Left cardiac atrium (tissue), 4 donors: ENCODE measurements around the gene PDCD6IP. TPM values are rescaled to one million over a fixed set of nuclear protein-coding genes. Genes with fewer than 3 reads are reported as not detected.
A peak's percentile ranks its signal among the peaks of the same experiment; 100 is the strongest.

Experiments
- ATAC-seq, 2 donors: fragments of 200-7000 bp; cut with Tn5 transposase; one replicate each; pipeline ENCODE4 v1.9.1; 2020; ENCODE audit warnings: mild to moderate bottlenecking in 2 of 2, moderate library complexity in 2 of 2
- DNase-seq: peaks from one replicate; pipeline ENCODE4 v3.0.0-alpha.2; 2020
- intact Hi-C, 2 donors: fragments of 100-400 bp; cut with DNase I; formaldehyde crosslinking; loops; one replicate each; pipeline versions ENCODE4 v1.14.1 to v1.15.1; 2022 to 2023
- total RNA-seq, 2 donors: library from RNA; stranded (reverse); fragmentation: NEBNext Ultra II Directional; extraction: Animal tissue kit (Norgen Biotek cat#: 25700); gene quantifications; one replicate each; pipeline ENCODE4 v1.2.1, GENCODE V29; 2021
- donor health status: DM: no; HTN: yes; CAD: no.
- donor health status: DM: no; HTN: yes; CAD: no; lungs with severe emphysema.
- donor health status: DM: yes; HTN: yes; CAD: no.
- donor health status: Dilated cardiomyopathy.

PDCD6IP gene
- total RNA-seq, 2 donors from 2014 or later: 138 to 147 TPM

DNA sequence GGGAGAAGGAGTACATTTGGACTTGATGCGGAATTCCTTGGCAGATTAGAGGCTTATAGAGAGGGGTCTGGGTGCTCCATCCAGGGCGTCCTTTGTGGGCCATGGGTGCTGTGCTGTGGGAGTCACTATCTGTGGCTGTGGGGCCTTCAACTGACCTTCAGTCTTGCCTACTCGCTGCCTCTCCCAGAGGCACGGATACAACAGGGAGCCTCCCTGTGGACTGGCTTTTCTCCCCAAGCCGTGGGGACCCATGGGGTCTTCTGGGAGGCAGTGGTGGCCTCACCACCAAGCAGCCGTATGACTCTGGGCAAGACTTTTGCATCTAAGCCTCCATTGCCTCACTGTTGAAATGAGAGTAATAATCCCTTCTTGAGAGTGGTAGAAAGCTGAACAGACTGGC, 83.9 kb downstream of the PDCD6IP start:
- ATAC-seq: no peak
- DNase-seq: no peak
- intact Hi-C loops: loop anchor here (2.0 to 10.0 kb wide), 2 partner anchors 803 kb away; no protein-coding TSS in a partner anchor

DNA sequence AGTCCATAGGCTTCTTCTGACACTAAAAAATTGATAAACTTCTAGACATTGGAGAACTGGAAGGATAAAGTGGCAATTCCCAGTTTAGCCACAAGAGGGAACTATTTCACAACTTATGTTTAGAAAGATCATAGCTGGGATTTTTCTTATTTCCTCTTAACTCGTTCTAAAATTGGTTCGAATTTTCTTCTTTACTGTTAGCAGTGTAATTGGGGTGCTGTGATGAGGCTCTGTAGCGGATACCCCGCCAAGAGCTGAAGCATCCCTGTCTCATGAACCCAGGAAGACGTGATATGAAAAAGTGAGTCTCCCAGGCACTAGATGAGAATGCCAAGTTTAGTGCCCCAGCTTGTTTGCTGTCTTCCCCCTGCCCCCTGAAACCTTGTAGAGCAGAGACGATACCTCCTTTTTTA, 85.1 kb downstream of the PDCD6IP start:
- intact Hi-C loops: loop anchor here (2.0 to 10.0 kb wide), 2 partner anchors 801 kb away; no protein-coding TSS in a partner anchor
- DNase-seq (no peak), ATAC-seq (peak; percentile 19 to 54)

DNA sequence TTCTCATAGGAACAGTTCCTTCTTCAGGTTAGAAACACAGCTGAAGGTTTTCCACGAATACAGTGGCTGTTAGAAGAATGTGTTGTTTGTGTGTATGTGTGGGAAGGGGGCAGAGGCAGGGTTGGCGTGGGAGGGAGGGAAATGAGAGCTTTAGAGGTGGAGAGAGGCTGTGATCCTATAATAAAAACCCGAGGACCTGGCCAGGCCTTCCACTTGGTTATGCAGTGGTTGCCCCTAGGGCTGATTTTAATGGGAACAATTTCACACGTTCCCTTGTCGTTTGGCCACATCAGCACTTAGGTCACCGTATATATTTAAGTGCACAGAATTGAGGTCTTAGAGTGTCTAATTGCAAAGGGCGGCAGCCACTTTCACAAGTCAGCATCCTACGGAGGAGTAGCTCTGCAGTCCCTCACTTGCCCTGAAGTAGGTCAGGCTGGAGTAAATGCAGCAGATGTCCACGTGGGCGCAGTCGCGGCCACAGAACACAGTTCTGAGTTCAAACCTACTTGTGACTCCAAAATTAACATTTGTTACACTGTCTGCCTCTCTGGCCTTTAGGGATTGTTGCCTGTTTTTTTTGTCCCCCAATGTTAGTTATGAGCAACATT, 85.6 kb downstream of the PDCD6IP start:
- peak; percentile 36 for DNase-seq
- peak; percentile 68 to 76 for ATAC-seq
- intact Hi-C loops: loop anchor here (2.0 to 10.0 kb wide), 2 partner anchors 801 kb away; no protein-coding TSS in a partner anchor

DNA sequence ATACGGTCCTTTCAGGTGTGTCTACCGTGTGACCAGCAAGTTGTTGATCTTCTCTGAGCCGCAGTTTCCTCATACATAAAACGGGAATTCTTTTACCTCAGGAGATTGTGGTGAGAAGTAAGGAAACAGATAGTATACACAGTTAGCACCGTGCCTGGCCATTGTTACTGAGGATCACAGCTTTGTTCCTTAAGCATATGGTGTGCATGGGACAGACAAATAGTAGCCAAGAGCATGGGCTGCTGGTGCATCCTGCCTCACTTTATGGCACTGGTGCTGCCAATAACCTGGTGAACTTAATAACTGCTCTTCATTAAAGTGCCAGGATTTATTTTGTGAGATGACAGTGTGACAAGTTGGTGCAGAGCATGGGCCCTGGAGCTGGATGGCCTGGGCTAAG, 86.3 kb downstream of the PDCD6IP start:
- no peak for DNase-seq

DNA sequence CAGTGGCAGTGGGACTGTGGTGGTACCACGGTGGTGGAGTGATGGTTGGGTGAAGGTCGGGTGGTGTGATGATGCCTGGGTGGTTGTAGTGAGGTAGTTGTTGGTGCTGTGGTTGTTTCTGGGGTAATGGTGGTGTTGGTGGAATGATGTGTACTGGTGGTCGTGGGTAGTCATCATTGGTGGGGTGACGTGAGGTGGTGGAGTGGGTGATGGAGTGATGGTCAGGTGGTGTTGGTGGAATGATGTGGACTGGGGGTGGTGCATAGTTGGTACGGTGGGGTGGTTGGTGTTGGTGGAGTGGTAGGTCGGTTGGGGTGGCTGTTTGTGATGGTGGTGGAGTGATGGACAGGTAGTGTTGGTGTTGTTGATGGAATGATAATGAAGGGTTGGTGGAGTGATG, 87.1 kb downstream of the PDCD6IP start:
- intact Hi-C loops: loop anchor here in 1 of 2 donors (10.0 kb wide), 1 partner anchor 799 kb away; no protein-coding TSS in a partner anchor
- DNase-seq: no peak
- no peak for ATAC-seq

More for the DNA sequence above, 86.3 kb downstream of the PDCD6IP start:
- intact Hi-C loops: loop anchor here in 1 of 2 donors (10.0 kb wide), 1 partner anchor 800 kb away; no protein-coding TSS in a partner anchor
- ATAC-seq: no peak

DNA sequence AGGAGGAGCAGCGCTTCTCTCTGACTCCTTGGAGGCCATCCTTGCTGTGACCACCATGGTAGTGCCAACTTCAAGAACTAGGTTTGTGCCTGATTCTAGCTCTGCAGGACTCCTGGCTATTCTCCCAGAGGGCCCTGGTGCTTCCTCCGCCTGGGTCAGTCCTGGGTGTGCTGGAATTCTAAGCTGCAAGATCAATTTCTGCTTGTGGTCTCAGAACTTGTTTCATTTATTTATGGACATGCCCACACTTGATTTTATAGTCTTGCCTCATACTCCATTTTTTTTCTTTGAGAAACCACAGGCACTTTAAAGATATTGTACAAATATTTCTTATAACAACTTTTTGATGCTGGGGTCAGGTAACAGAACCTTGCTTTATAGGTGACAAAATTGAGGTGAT, 87.6 kb downstream of the PDCD6IP start:
- DNase-seq: no peak
- intact Hi-C loops: loop anchor here in 1 of 2 donors (10.0 kb wide), 1 partner anchor 799 kb away; no protein-coding TSS in a partner anchor
- ATAC-seq: no peak

DNA sequence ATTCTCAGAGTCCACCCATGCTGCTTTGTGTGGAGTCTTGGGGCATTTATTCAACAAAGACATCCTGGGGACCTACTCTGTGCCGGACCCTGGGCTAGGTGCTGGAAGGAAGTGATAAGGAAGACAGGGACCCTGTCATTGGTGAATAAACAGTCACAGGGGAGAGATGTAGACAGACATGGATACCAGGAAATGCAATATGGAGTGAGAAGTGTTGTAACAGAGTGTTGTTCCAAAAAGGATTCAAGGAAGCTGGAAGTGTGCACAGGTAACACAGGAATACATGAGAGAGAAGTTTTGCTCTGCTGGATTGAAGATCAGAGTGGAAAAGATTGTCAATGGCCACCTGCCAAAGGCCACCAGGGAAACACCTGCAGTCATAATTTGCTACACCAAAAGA, 89.0 kb downstream of the PDCD6IP start:
- ATAC-seq: no peak
- intact Hi-C loops: loop anchor here in 1 of 2 donors (10.0 kb wide), 1 partner anchor 797 kb away; no protein-coding TSS in a partner anchor
- DNase-seq: no peak

DNA sequence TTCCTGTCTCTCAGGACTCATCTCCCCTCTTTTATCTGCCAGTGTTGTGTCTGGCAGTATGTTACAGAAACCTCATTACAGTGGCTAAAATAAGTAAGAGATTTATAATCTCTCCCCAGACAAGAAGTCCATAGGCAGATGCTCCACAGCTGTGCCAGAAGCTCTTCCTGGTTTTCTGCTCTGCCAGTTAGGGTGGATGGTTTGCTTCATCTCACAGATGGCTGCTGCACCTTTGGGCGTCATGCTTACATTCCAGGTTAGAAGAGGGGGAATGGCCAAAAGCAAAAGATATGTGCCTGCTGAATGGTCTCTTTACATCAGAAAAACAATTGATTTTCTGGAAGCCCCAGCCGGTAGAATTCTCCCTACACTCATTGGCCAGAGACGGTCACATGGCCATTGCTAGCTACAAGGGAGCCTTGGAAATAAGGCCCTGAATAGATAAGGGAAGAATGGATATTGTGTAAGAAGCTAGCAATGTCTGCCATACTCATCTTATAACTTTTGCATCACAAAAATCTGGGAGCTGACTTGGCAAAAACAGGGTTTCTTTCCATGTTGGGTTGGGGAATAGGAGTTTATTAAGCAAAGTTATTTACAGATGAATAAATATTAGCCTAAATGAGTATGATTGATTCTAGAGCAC, 91.1 kb downstream of the PDCD6IP start:
- intact Hi-C loops: loop anchor here in 1 of 2 donors (10.0 kb wide), 1 partner anchor 795 kb away; no protein-coding TSS in a partner anchor
- no peak for ATAC-seq
- no peak for DNase-seq

DNA sequence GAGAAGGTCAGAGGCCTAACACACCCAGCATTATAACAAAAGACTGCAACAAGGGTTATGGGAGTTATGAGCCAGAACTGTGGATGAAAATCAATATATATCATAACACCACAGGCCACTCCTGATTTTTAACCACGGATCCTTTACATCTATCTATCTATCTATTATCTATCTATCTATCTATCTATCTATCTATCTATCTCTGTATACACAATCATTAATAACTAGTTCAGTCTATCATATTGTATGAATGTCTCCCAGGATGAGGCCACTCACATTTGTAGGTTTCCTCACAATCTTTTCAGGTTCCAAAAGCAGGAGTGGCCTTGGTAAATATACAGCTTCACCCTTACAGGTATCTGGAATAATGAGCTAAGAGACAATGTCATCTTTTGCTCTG, 94.2 kb downstream of the PDCD6IP start:
- intact Hi-C loops: no loop called here
- DNase-seq: no peak

DNA sequence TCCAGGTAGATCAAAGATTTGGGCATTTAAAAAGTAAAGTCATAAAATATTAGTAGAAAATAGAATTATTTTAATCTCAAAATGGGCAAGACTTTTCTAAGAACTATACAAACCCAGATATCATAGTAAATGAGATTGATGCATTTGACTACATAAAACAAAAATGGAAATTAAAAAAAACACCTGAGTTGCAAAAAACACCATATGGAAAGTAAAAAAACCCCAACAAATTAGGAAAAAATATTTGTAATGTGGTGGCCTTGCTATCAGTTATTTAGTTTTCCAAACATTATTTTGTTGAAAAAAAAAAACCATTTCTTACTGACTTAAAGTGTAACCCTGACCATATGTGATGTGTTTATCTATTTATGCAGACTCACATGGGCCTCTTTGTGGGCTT, 97.2 kb downstream of the PDCD6IP start:
- no peak for ATAC-seq
- intact Hi-C loops: no loop called here
- DNase-seq: no peak

More for the DNA sequence above, 94.2 kb downstream of the PDCD6IP start:
- ATAC-seq: no peak

DNA sequence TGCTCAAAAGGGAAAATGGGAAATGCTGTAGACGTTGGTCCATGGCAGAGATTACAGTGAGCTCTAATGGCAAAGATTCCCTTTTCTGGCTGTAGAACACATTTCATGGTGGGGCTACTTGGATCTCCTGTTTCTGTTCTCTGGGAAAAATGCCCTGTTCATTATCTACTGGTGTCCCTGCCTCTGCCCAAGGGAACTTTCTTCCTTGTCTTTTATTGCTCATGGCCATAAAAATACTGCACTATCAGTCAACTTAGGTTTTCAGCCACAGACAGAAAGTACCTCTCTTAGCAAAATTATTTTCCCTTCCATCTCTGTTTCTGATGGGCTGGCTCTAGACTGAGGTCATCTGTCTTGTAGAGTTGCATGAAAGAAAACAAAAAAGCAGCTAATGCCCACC, 98.9 kb downstream of the PDCD6IP start:
- intact Hi-C loops: no loop called here
- ATAC-seq (no peak), DNase-seq (no peak)

DNA sequence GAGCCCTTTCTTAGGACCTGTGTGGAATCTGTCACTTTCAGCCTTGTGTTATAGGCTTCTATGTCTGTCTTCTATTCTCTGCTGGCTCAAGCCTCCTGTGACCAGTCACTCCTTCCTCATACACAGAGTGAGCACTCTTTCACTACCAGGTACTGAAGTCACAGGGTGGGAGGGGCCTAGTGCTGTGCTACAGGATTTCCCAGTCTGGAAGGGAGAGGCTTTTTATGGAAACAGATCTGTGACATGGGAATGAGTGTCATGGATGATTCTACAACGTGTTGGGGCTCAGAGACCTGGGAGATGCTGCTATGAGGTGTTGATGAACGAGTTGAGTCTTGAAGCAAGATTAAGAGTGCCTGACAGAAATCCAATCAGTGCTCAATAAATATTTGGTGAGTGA, 100.5 kb downstream of the PDCD6IP start:
- ATAC-seq (no peak), DNase-seq (no peak)
- intact Hi-C loops: no loop called here

DNA sequence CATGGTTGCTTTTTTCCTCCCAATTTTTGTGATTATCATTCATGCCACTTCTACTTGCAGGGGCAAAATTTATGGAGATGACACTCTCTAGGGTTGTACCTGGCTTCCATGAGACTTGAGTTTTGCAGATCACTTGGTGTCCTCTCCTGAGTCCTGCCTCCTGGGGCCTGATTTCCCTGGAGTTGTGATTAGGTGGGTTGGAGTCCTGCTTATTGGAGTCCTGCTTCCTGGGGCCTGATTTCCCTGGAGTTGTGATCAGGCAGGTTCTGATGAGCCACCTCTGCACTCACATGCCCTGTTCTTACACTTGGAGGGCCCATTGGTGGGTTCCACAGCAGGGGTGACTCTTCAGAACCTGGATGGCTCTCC, 102.0 kb downstream of the PDCD6IP start:
- intact Hi-C loops: no loop called here
- ATAC-seq: no peak

DNA sequence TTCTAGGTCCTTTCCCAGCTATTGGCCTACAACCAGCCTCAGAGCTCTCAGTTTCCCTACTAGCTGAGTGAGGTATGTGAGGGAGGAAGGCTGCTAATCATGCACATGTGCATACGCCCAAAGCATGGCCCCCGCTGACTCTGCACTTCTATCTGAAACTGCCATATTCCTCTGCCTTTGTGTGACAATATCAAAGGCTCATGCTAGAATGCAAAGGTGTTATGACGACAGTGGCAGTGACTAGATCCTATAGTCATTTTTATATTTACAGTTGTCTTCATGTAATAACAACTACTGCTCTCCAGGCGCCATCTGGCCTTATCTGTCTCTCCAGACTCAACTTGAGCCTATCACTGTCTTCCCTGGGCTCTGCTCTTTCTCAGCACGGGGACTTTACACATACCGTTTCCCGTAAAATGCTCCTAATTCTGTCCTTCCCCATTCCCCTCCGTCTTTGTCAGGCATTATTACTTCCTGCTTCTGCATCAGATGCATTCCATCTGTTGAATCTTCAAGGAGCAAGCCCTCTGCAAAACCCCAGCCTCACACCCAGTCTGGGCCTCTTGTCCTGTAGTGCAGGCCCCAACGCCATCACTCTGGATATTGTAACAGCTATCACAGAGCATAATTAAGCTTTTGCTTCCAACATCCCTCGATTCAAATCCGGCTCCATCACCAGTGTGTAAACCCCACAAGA, 102.5 kb downstream of the PDCD6IP start:
- ATAC-seq (no peak), DNase-seq (no peak)
- intact Hi-C loops: no loop called here

More for the DNA sequence above, 102.0 kb downstream of the PDCD6IP start:
- no peak for DNase-seq

DNA sequence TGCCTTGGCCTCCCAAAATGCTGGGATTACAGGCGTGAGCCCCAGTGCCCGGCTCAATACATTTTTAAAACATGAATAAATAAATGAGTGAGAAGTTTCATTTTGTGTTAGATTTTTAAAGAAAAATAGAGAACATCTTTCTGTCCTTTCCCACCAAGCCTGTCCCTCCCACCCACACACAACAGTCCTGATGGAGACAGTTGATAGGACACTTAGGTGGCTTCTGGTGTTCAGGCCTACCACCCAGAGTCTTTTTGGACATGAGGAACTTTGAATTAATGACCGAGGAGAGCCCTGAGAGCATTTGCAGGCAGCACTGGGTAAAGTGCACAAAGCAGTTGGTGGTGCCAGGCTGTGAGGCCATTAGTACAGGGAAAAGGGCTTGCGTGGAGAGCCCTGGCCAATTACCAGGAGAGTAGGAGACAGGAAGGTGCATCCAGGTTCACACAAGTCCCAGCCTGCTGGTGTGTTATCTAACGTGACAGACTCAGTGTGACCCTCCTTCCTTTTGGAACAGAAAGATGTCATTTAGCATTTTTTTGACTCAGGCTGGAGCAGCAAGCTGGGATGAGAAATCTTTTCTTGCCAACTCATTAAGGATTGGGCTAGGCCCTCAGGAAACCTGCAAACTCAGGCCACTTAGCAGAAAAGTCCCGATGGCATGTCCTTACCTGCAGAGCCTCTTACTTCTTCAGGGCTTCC, 103.6 kb downstream of the PDCD6IP start:
- no peak for DNase-seq
- intact Hi-C loops: no loop called here
- no peak for ATAC-seq

DNA sequence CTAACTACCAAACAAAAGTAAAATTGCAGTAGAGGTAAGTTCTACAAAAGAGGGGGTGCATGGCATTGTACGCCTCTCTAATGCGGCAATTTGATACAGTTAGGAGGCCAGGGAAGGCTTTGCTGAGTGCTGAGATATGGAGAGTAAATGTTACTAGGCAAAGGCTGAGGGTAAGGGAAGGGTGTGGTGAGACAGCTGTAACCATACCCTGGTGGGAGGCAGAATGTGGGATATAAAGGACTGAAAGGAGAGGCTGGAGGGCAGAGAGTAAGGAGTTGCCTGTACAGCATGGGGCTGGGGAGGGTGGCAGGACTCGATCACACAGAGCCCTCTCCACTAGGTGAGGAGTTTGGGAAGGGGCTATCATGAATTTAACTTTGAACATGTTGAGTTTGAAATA, 106.3 kb downstream of the PDCD6IP start:
- intact Hi-C loops: no loop called here
- no peak for DNase-seq
- ATAC-seq: peak in 1 of 2 donors; percentile 23

DNA sequence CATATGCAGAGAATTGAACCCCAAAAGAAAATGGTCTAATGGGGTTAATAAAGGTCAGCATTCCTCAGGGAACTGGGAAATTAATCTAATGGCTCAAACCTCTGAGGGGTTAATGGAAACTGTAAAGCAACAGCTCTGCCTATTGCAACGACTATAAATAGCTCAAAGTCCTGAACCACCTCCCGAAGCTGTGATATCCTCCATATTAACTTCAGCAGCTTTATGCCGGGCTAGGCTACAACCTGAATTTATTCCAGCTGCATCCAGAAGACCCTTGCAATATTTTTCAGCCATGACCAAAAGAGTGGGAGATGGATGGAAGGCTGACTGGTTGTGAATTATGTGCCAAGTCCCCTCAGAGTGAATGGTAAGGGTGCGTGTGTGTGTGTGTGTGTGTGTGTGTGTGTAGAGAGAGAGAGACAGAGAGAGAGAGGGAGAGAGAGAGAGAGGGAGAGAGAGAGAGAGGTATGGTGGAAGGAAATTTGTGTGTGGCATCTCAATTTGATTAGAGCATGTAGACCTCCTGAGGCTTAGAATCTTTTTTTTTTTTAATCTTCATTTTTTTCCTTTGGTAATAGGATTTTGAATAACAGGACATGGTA, 109.9 kb downstream of the PDCD6IP start:
- DNase-seq (no peak), ATAC-seq (peak; percentile 60 to 82)
- intact Hi-C loops: no loop called here

DNA sequence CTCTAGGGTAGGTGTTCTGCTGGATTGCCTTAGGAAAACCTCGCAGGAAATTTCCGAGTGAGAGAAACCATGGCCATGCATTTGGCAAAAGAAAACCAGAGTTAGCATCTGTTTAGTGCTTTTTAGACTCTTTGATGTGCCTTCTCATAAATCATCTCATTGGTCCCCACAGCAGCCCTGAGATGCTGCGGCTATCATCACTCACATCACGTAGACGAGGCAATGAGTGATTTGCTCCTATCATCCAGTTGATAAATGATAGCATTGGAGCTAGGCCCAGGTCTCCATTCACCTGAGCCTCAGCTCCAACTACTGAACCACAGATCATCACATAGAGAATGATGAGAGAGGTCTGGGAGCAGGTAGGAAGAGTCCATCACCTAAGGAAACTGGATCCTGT, 111.1 kb downstream of the PDCD6IP start:
- intact Hi-C loops: no loop called here
- DNase-seq: no peak
- ATAC-seq: no peak

DNA sequence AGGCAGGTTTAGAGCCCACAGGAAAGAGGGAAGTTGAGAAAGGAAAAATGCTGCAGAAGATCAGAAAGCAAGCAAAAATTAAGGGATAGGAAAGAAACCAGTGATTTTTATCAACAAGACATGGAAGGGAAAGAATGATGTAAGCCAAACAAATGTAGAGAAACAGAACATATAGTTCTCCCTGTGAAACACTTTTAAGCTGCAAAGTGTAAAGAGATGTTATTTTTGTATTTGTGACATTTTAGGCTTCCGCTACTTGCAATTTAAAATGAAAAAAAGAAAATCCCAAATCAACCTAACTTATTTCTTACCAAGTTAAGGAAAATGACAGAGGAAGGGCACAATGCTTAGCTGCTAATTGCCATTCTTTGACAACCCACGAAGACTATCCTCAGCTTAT, 111.6 kb downstream of the PDCD6IP start:
- DNase-seq (no peak), ATAC-seq (no peak)
- intact Hi-C loops: loop anchor here in 1 of 2 donors (10.0 kb wide), 1 partner anchor 775 kb away; no protein-coding TSS in a partner anchor
